ENCODE measurements around the gene CHCHD5.

GRCh38 chr2:112547333-112547732, 37.1 kb upstream of the CHCHD5 start:
- TF ChIP-seq CTCF (conservative IDR thresholded peaks at IDR 0.05; ENCODE audit: low read depth, low read length) (no peak), EZH2 (IDR thresholded peaks at IDR 0.05; ENCODE audit: borderline replicate concordance, low read depth, low read length, poor library complexity, severe bottlenecking) (no peak)
